GM18519 (cell line): Measurements from ENCODE around the gene MVK.

Experiments
- ATAC-seq: cut with Tn5 transposase; IDR thresholded peaks from one replicate; pipeline ENCODE4 v1.9.1; 2021; ENCODE audit warnings: mild to moderate bottlenecking, moderate library complexity; ENCODE audit not compliant: unreplicated experiment, low FRiP score

Gene MVK

DNA sequence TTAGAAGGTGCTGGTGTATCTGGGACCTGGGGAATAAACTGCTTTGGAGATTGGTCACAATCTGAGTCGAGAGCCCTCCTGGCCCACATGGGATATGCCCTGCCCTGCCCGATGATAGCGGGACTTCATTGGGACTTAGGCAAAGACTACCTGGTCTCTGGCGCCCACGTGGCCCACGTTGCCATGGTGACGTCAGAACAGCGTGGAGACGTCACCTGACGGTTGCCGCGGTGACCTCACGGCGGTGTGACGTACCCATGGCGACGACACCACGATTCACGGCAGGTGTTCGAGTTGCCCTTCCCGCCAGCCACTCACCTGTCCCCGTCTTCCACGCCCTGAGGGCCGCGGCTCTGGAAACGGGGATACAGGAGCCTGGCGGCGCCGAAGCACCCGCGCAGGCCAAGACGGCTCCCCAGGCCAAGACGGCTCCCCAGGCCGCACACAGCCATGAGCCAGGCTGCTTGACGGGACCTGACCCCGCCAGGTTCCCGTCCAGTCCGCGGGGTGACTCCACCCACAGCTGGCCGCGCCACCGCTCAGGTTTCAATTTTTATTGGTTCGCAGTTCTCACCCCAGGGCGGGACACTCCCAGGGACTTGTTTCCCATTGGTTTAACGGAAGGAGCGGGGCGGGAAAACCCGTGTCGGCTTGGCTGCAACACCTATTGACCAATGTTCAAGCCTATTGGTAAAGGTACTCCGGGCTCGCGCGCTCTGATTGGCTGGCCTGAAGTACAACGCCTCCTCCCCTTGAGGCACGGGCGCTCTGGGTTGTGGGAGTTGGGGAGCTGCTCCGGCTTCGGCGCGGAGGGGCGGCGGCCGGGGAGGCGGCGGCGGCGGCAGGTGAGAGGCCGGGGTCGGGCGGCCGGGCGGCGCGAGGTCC lies at the start of gene MVK, which contains the start of gene MMAB:
Gene MVK, plus strand, starts transcription at position 766 of the 885 bp plus-strand sequence. CDS start 1,029 bp downstream, outside the sequence.
Gene MMAB, minus strand, starts transcription at position 476 of the 885 bp plus-strand sequence. Its CDS starts 24 bp downstream, at position 452.
- ATAC-seq, result peak; percentile 86

DNA sequence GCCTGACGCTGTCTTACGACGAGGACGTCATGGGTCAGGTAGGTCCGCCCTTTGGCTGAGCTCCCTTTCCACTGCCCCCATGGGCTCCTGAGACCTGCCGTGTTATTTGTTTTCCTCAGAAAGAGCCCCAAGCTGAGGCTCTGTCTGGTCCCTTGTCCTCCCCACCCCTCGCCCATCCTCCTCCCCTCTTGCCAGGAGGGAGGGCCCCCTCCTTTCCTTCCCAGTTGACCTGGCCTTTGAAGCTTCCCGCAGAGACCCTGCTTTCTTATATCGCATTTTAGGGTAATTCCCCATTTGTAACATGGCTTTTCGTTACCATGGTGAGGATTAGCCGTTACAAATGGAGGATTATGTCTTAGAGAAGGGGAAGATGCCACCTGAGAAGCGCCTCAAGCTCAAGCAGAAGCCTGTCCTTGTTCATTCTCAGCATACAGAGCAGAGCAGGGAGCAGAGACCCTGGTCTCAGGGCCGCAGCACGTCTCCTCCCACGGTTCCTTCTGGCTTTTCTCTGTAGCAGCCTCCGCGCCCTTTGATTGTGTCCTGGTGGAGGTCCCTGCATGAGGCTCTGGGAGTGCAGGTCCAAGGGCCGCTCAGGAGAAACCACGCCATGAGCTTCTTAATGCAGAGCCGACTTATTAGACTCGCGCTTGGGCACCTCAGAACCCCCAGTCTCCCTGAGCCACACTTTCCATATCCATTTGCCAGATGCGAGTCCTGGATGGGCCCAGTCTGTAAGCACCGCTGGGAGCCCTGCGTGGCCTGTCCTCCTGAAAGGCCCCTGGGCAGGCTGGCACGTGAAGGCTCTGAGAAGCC lies 48.9 kb upstream of the MVK start:
- no peak for ATAC-seq

DNA sequence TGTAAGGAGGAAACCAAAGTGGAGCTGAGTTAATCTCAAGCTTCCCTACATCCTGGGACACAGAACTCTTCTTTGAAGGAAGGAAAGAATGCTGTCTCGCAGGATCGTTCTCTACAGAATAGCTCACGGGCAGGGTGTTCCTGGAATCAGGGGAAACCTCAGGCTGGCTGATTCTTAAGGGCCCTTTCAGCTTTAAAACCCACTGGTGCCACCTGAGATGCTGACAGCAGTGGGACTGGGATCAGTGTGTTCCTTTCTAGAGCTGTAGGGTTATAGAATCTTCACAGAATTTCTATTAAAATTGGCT lies 48.4 kb upstream of the MVK start:
- no peak for ATAC-seq

DNA sequence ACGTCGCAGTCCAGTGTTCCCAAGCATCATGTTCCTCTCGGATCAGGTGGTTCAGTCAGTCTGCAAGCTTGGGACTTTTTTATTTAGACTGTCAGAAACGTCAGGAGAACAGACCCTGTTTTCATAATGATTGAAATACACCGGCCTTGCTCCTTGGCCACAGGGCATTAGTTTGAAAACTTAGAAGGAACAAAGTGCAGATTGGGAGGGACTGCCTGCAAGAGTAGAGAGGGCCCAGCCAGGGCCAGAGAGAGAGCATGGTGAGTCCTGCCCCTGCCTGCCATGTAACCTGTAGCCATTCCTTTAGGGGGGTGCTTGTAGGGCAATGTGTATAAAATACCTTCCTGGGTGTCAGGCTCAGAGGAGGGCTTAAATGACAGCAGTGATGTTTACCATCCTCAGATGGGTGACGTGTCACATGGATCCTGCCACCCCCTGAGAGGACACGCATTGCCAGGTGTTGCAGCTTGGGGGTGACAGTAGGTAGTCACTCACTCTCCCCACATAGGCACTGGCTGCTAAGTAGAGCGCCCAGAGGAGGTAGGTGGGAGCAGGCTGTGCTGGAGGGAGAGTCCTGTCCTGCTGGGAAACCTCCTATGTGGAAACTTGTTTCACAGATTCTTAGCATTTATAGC lies 46.0 kb upstream of the MVK start:
- no peak for ATAC-seq

- ATAC-seq, result no peak
These were observed 43.6 kb upstream of the MVK start for GRCh38 chr12:109529691-109530640.

DNA sequence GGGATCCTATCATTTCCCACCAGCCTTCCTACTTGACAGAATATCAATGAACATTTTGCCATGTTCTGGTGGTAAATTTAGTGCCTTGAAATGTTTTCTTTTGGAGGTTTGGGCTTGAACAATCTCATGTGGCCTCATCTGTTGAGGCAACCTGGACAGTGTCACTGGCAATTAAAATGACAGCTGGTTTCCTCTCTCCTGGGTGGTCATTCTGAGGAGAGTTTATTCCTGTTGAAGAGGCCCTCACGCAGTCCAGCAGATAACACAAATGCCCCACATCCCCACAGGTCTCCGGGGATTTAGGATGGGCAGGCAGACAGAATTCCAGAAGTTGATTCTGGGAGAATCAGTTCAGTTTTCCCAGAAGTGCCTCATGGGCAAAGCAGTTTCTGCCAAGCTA lies 42.2 kb upstream of the MVK start:
- no peak for ATAC-seq

DNA sequence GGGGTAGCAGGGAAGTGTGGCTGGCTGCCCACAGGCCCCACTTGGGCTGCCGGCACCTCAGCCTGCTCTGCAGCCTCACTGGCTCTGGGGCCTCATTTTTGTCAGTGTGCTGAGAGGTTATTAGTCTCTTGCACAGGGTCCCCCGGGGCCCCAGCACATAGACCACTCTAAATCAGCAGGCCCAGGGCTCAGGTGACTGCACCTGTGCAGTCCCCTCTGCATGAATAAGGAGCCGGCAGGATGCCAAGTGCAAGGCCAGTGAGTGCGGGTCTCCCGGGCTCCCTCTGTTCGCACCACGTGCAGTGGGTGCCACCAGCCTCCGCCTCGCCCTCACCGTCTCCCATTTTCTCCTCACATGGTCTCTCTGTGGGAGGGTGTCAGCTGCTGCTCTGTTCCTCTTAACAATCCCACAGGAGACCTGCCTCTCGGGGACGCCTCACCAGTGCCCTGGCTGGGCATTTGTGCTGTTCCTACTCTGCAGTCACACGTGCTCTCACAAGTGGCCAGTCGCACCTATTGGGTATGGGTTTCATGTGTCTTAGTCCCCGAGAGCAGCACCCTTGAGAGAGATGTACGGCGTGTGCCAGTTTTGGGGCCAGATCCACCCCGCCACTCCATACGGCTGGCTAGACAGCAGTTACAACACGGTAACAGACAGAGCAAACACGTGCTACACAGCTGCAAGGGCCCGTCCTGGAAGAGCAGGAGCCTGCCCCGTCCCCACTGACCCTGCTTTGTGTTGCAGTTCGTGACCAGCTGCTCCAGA lies 40.7 kb upstream of the MVK start:
- ATAC-seq, result no peak

DNA sequence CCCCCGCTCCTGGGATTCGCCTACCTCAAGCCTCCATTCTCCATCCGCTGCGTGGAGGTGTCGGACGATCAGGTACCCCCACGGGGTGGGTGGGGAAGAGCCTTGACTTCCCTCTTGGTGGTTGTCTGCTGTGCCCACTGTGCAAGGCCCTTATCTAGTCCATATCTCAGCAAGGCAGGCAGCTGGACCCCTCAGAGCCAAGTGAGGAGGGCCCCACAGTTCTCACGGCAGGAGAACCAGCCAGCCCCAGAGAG lies 40.2 kb upstream of the MVK start:
- no peak for ATAC-seq

GRCh38 chr12:109534456-109534855 lies 39.1 kb upstream of the MVK start:
- no peak for ATAC-seq

DNA sequence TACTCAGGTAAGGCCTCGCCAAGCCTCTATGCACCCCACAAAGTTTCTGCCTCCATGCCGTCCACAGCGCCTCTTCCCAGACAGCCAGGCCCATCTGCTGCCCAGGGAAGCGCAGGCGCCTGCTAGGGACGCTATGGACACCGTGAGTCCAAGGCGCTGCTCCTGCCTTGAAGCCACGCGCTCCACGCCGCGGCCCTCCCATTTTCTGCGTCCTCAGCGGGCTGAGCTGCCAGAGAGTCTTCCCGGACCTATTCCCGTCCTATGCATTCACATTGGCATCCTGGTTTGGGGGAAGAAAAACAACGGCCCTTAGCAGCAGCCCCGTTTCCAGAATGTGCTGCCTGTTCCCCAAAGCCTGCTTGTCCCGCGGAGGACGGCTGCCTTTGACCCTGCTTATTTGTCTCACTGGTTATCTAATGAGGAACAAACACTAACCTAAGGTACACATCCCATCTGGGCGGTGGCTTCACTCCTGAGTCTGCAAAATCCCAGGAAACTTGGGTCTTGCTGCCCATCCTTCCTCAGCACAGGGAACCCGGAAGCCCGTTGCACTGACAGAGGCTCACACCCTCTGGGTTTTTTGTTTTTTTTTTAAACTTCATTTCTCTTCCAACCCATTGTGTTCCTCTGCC lies 38.2 kb upstream of the MVK start:
- no peak for ATAC-seq

DNA sequence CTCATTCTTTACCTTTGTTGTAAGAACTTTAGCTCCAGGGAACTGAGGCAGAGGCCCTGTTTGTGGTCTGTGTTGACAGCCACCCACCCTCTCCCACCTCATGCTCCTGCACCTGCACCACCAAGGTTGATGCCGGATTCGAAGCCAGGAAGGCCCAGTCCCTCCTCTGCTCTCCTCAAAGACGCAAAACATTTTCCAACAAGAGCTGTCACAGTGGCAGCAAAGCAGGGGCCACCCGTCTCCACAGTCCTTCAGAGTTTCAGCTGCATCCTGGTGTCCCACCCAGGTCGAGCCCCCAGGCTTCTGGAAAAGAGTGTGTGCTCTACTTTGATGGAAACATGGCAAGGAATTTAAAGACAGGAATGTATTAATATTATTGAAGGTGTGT lies 37.7 kb upstream of the MVK start:
- ATAC-seq, result no peak

GRCh38 chr12:109537136-109537535 lies 36.5 kb upstream of the MVK start:
- ATAC-seq, result no peak

DNA sequence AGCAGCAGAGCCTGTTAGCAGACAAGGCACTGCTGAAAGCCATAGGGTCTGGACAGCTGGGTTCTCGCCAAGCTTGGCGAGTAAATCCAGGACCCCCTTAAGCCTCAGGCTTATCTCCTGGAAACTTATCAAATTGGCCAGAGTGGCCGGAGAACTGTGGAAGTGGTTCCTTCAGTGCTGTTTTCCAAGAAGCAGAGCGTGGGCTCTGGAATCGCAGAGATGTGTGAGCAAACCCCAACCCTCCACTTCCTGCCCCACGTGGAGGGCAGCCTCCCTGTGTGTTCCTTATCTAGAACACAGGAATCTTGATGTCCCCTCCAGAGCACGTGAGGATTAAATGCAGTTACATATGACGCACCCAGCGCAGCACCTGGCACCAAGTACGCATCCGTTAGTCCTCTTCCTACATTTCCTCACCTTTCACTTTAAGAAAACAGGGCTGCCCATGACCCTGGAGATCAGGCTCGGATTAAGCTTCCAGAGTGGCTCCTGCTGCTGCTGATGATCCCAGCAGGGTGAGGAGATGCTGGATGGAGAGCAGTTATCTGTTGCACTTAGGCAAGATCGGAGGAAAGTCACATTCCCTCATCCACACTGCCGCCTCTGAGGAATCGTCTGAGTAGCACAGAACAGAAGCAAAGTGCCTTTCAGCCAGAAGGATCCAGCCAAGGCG lies 35.3 kb upstream of the MVK start:
- ATAC-seq, result no peak

DNA sequence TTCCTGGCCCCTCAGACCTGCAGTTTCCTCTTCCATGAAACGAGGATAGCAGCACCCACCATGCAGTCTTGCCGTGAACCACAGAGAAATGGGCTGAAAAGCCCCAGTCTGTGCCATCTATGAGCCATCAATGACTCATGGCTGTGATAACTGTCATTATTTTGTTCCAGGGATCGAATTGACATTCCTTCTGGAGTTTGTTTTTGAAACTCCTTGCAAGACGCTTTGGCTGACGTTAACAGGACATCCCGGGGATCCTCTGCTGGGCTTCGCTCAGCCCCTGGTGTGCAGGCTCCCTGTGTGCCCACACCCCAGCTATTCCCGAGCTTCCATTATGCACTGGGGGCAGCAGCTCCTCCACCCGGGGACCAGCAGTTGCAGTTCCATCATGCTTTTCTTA lies 34.1 kb upstream of the MVK start:
- no peak for ATAC-seq

DNA sequence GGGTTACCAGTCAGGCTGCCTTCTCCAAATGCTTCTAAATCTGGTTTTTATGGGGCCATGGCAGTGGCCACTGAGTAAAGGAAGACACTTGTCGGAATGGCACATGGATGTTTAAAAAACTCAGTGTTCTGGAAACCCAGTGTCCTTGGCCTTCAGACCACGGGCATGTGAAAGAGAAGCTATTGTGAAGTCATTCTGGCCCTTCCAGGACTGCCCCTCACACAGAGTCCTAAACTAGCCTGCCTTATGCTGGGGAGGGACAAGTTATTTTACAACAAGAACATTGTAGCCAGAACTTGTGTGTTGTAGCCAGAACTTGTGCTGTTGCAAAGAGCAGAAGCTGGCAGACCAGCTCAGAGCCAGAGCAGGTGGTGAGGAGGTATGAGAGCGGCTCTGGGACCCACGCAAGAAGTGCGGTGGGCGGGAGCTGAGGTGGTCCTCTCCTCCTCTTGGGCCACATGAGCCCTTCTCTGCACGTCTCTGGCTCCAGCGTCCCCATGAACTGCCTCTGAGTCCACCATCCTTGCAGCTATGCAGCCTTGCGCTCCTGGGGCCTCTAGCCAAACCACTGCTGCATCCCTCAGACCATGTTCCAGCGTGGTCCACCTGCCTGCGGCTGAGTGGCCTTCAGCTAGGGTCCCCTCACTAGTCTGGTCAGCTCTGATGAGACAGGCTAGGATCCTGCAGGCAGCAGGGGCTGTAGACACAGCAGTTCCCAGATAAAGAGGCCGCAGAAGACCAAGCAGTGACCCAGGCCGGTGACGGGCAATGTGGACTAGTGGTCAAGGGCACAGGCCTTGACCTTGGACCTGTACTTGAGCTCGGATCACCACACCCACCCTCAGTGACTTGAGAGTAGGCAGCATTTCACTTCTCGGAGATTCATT lies 32.8 kb upstream of the MVK start:
- no peak for ATAC-seq

DNA sequence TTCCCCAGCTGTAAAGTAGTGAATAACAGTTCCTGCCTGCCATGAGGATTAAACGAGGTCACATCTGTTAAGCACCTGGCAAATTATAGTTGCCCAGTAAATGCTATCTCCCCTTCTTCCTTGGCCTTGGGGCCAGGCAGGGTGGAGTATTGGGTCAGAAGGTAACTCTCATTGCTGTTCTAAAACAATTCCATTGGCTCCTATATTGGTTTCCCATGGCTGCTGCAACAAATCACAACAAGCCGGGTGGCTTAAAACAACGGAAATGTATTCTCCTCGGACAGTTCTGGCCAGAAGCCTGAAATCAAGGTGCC lies 32.2 kb upstream of the MVK start:
- no peak for ATAC-seq

DNA sequence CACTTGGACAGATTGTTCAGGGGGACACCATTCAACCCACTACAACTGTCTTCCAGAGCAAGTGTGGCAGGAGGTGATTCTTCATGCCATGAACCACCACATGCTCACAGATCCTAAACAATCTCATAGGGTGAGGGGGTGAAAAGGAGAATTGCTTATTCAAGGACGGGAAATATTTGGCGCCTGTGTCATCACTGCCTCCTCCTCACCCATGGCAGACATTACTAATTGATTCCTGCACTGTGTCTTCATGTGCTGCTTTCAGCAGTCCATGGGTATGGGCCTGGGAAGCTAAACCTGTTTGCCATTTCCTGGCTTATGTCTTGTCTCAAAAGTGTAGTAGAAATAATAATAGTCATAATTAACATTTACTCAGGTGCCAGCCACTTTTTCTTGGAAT lies 31.6 kb upstream of the MVK start:
- no peak for ATAC-seq

- no peak for ATAC-seq
These were observed 30.7 kb upstream of the MVK start for GRCh38 chr12:109542876-109543275.
